Jurkat, Clone E6-1 (cell line): ENCODE measurements around the gene ASB16.
A peak's percentile ranks its signal among the peaks of the same experiment; 100 is the strongest.

Experiments used
- DNase-seq: peaks from one replicate; pipeline ENCODE4 v3.0.0-alpha.2; 2011; ENCODE audit warnings: low read depth, low spot score
- H3K4me3 ChIP-seq: 2 replicates; pipeline ENCODE4 v1.5.1; 2011; ENCODE audit warnings: mild to moderate bottlenecking, low read length, control low read depth, moderate library complexity

Gene ASB16

GRCh38 chr17:44218344-44219107 is 48.0 kb downstream of the ASB16 start:
- peak; percentile 85 for DNase-seq
- H3K4me3 ChIP-seq = peak overlapping the region; percentile 98

- peak; percentile 48 for DNase-seq
- H3K4me3 ChIP-seq = peak overlapping the region; percentile 68
Observed at GRCh38 chr17:44219108-44219615, 48.7 kb downstream of the ASB16 start.

- DNase-seq = peak; percentile 49
- peak within 1 kb of the TSS; percentile 68 for H3K4me3 ChIP-seq
Observed at GRCh38 chr17:44219616-44220212, 49.2 kb downstream of the ASB16 start, which contains the start of gene UBTF. Gene UBTF (minus strand): TSS chr17:44219675. CDS start chr17:44218229, 1,446 bp downstream.

- peak overlapping the region; percentile 68 for H3K4me3 ChIP-seq
- no peak for DNase-seq
Observed at GRCh38 chr17:44220213-44221083, 49.9 kb downstream of the ASB16 start.

- DNase-seq = peak; percentile 54
- H3K4me3 ChIP-seq = peak overlapping the region; percentile 68
Observed at GRCh38 chr17:44221084-44221861, 50.8 kb downstream of the ASB16 start.

GRCh38 chr17:44221862-44222111 is 51.3 kb downstream of the ASB16 start:
- H3K4me3 ChIP-seq = no peak overlapping the region
- DNase-seq = no peak

- no peak for DNase-seq
Observed at GRCh38 chr17:44222112-44222869, 51.8 kb downstream of the ASB16 start.

GRCh38 chr17:44223541-44224071 is 53.1 kb downstream of the ASB16 start:
- DNase-seq = no peak
- H3K4me3 ChIP-seq = no peak overlapping the region

More at GRCh38 chr17:44222112-44222869, 51.8 kb downstream of the ASB16 start:
- no peak overlapping the region for H3K4me3 ChIP-seq
